GM21786 (cell line): ENCODE measurements around the gene MRPL20.
A peak's percentile ranks its signal among the peaks of the same experiment; 100 is the strongest.
"Not testable (repeated sequence)": the region's sequence is repeated elsewhere in the genome, so short reads cannot be mapped to it uniquely, and the experiment has no call there.

Experiments used
- ATAC-seq: cut with Tn5 transposase; IDR thresholded peaks from one replicate; pipeline ENCODE4 v1.9.1; 2021; ENCODE audit not compliant: unreplicated experiment

Gene MRPL20

GRCh38 chr1:1406821-1407635, at the start of gene MRPL20:
TSS of gene MRPL20 (minus strand) at chr1:1407293. CDS start at chr1:1407217, 76 bp downstream.
- peak; percentile 84 for ATAC-seq

GRCh38 chr1:1456683-1457255, 49.7 kb upstream of the MRPL20 start:
- ATAC-seq: not testable (repeated sequence)

- not testable (repeated sequence) for ATAC-seq
These were observed 48.8 kb upstream of the MRPL20 start for GRCh38 chr1:1455934-1456333.

- ATAC-seq: no peak
These were observed 48.3 kb upstream of the MRPL20 start for GRCh38 chr1:1455366-1455884.

GRCh38 chr1:1454286-1455056, 47.4 kb upstream of the MRPL20 start:
- not testable (repeated sequence) for ATAC-seq

GRCh38 chr1:1452882-1453281, 45.8 kb upstream of the MRPL20 start:
- no peak for ATAC-seq

- not testable (repeated sequence) for ATAC-seq
These were observed 45.3 kb upstream of the MRPL20 start for GRCh38 chr1:1452365-1452739.

GRCh38 chr1:1451696-1452364, 44.7 kb upstream of the MRPL20 start:
- ATAC-seq: no peak

GRCh38 chr1:1450616-1451015, 43.5 kb upstream of the MRPL20 start:
- ATAC-seq: not testable (repeated sequence)

GRCh38 chr1:1449099-1449739, 42.1 kb upstream of the MRPL20 start, which contains the start of gene ATAD3C:
TSS of gene ATAD3C (plus strand) at chr1:1449689. CDS start at chr1:1450684, 995 bp downstream.
- ATAC-seq: no peak

GRCh38 chr1:1446631-1447030, 39.5 kb upstream of the MRPL20 start:
- not testable (repeated sequence) for ATAC-seq

- ATAC-seq: no peak
These were observed 35.1 kb upstream of the MRPL20 start for GRCh38 chr1:1442069-1442770.

- no peak for ATAC-seq
These were observed 34.2 kb upstream of the MRPL20 start for GRCh38 chr1:1441002-1441888.

- ATAC-seq: no peak
These were observed 33.3 kb upstream of the MRPL20 start for GRCh38 chr1:1440262-1441001.

GRCh38 chr1:1439546-1440261, 32.6 kb upstream of the MRPL20 start:
- no peak for ATAC-seq

- no peak for ATAC-seq
These were observed 31.7 kb upstream of the MRPL20 start for GRCh38 chr1:1438531-1439381.
